ENCODE data around the gene CELA2A.

GRCh38 chr1:15479654-15480347 is 23.3 kb downstream of the CELA2A start:
- TF ChIP-seq CTCF (IDR thresholded peaks at IDR 0.05; ENCODE audit: extremely low read depth in 1 of 2, insufficient read depth in 1 of 2, low read depth in 1 of 2, low read length in 2 of 2) (no peak), JUN (IDR thresholded peaks at IDR 0.05; ENCODE audit: borderline replicate concordance, insufficient read depth, insufficient read length, low read depth) (no peak), POLR2A (IDR thresholded peaks at IDR 0.05; ENCODE audit: low read depth, low read length) (no peak), POLR2AphosphoS5 (IDR thresholded peaks at IDR 0.05; ENCODE audit: insufficient read depth, low read depth, low read length) (no peak), FOS (IDR thresholded peaks at IDR 0.05; ENCODE audit: borderline replicate concordance, insufficient read depth, low read length) (no peak), EZH2 (IDR thresholded peaks at IDR 0.05; ENCODE audit: borderline replicate concordance, low read depth, low read length, severe bottlenecking) (no peak), MAX (IDR thresholded peaks at IDR 0.05; ENCODE audit: insufficient read depth, insufficient read length) (no peak)

Measured in endothelial cell of umbilical vein (primary cell).